Mesenchymal stem cell (in vitro differentiated cells and primary cell): ENCODE measurements around the gene TRPM3.

Experiments used
- DNase-seq: peaks from one replicate; pipeline ENCODE4 v3.0.0-alpha.2; 2013
- H2AFZ ChIP-seq: one replicate; pipeline ENCODE4 v1.6.1; 2013; ENCODE audit warnings: low read depth, mild to moderate bottlenecking, control low read depth, inconsistent platforms, low read length, moderate library complexity
- H2AK5ac ChIP-seq: 2 replicates; pipeline ENCODE4 v1.6.1; 2013; ENCODE audit warnings: low read length, moderate library complexity, mild to moderate bottlenecking, inconsistent platforms; ENCODE audit not compliant: severe bottlenecking
- H2BK120ac ChIP-seq: one replicate; pipeline ENCODE4 v1.6.1; 2013; ENCODE audit warnings: low read depth, mild to moderate bottlenecking, inconsistent platforms, low read length, moderate library complexity
- H2BK12ac ChIP-seq, 2 experiments: one replicate each; pipeline ENCODE4 v1.6.1; 2013; ENCODE audit warnings: inconsistent platforms in 2 of 2, low read length in 2 of 2, mild to moderate bottlenecking in 2 of 2, moderate library complexity in 2 of 2, control low read depth in 1 of 2
- H2BK15ac ChIP-seq: one replicate; pipeline ENCODE4 v1.6.1; 2013; ENCODE audit warnings: mild to moderate bottlenecking, low read depth, inconsistent platforms; ENCODE audit not compliant: poor library complexity, severe bottlenecking
- H2BK5ac ChIP-seq: 2 replicates; pipeline ENCODE4 v1.6.1; 2013; ENCODE audit warnings: low read depth, mild to moderate bottlenecking, low read length, control low read depth, inconsistent platforms; ENCODE audit not compliant: poor library complexity, severe bottlenecking
- H3K14ac ChIP-seq, 2 experiments: one replicate each; pipeline ENCODE4 v1.6.1; 2013; ENCODE audit warnings: inconsistent platforms in 2 of 2, low read length in 2 of 2, control low read depth in 1 of 2, mild to moderate bottlenecking in 1 of 2, moderate library complexity in 1 of 2
- H3K18ac ChIP-seq, 2 experiments: one replicate each; pipeline ENCODE4 v1.6.1; 2013; ENCODE audit warnings: inconsistent platforms in 2 of 2, low read length in 2 of 2, control low read depth in 1 of 2, low read depth in 1 of 2, mild to moderate bottlenecking in 1 of 2
- H3K23ac ChIP-seq, 2 experiments: one replicate each; pipeline ENCODE4 v1.6.1; 2013; ENCODE audit warnings: inconsistent platforms in 2 of 2, low read length in 2 of 2, mild to moderate bottlenecking in 2 of 2, moderate library complexity in 2 of 2, control low read depth in 1 of 2
- H3K27ac ChIP-seq: 2 replicates; pipeline ENCODE4 v1.5.1; 2013; ENCODE audit warnings: mild to moderate bottlenecking, moderate library complexity, low read length, control low read depth, inconsistent platforms; ENCODE audit not compliant: poor library complexity, severe bottlenecking
- H3K27me3 ChIP-seq, 2 experiments: 2 replicates each; pipeline versions ENCODE4 v1.6.1 to v1.7.0; 2013; ENCODE audit warnings: low read length in 2 of 2, mild to moderate bottlenecking in 2 of 2, moderate library complexity in 2 of 2, control low read depth in 1 of 2, inconsistent platforms in 1 of 2; ENCODE audit not compliant: control insufficient read depth in 1 of 2, insufficient read depth in 1 of 2
- H3K36me3 ChIP-seq, 2 experiments: 2 replicates each; pipeline versions ENCODE4 v1.6.1 to v1.7.0; 2013; ENCODE audit warnings: low read length in 2 of 2, control low read depth in 1 of 2, inconsistent platforms in 1 of 2, low read depth in 1 of 2, mild to moderate bottlenecking in 1 of 2; ENCODE audit not compliant: insufficient read depth in 2 of 2, control insufficient read depth in 1 of 2
- H3K4ac ChIP-seq, 2 experiments: one replicate each; pipeline ENCODE4 v1.6.1; 2013; ENCODE audit warnings: inconsistent platforms in 2 of 2, low read length in 2 of 2, mild to moderate bottlenecking in 2 of 2, moderate library complexity in 2 of 2, control low read depth in 1 of 2, low read depth in 1 of 2
- H3K4me1 ChIP-seq: 2 replicates; pipeline ENCODE4 v1.6.1; 2013; ENCODE audit warnings: low read depth, low read length, control low read depth; ENCODE audit not compliant: control insufficient read depth, insufficient read depth
- H3K4me2 ChIP-seq: 2 replicates; pipeline ENCODE4 v1.6.1; 2013; ENCODE audit warnings: low read length, mild to moderate bottlenecking, inconsistent platforms; ENCODE audit not compliant: poor library complexity, severe bottlenecking
- H3K4me3 ChIP-seq, 2 experiments: 2 replicates each; pipeline versions ENCODE4 v1.5.1 to v1.7.0; 2013; ENCODE audit warnings: low read length in 2 of 2, mild to moderate bottlenecking in 2 of 2, control low read depth in 1 of 2, low read depth in 1 of 2; ENCODE audit not compliant: insufficient read depth in 1 of 2
- H3K79me1 ChIP-seq: replicated peaks from 2 replicates; pipeline ENCODE4 v1.6.1; 2013; ENCODE audit warnings: mild to moderate bottlenecking, control low read depth, low read length, inconsistent platforms; ENCODE audit not compliant: poor library complexity, severe bottlenecking
- H3K9ac ChIP-seq: 2 replicates; pipeline ENCODE4 v1.7.0; 2013; ENCODE audit warnings: mild to moderate bottlenecking, low read length, moderate library complexity
- H3K9me3 ChIP-seq: 2 replicates; pipeline ENCODE4 v1.7.0; 2013; ENCODE audit warnings: mild to moderate bottlenecking, low read length; ENCODE audit not compliant: control insufficient read depth
- H4K8ac ChIP-seq: one replicate; pipeline ENCODE4 v1.6.1; 2013; ENCODE audit warnings: inconsistent platforms, mild to moderate bottlenecking, low read length, moderate library complexity
- H4K91ac ChIP-seq: one replicate; pipeline ENCODE4 v1.6.1; 2013; ENCODE audit warnings: mild to moderate bottlenecking, low read length, inconsistent platforms
- WGBS: methylation state at CpG from one replicate; pipeline ENCODE4 v1.1.7; 2013; ENCODE audit warnings: mixed read lengths; 5-methylcytosine and 5-hydroxymethylcytosine counted together

Gene TRPM3

DNA sequence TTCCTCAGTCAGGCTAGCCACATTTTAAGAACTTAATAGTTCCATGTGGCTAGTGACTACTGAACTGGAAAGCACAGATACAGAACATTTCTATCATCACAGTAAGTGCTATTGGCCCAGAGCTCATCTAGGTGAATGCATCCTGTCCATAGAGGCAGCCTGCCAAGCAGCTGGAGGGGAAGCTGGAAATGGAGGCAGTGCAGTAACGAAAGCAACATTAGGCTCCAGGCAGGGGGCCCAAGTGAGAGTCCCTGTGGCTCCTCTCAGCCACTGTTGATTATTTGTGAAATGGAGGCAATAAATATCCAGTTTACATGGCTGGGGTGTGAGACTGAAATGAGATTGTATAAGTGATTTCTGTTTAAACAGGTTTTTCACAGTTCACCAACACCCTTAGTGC lies 479.8 kb downstream of the TRPM3 start:
- H2BK15ac ChIP-seq = no peak overlapping the region
- no peak overlapping the region for H3K27ac ChIP-seq
- H4K8ac ChIP-seq = no peak overlapping the region
- H4K91ac ChIP-seq = no peak overlapping the region
- 25% methylated on average over 1 of the region's 1 CpG for WGBS
- no peaks in the 10 kb centered on the region for H3K36me3 ChIP-seq
- H2BK12ac ChIP-seq = no peak overlapping the region
- H3K4me3 ChIP-seq = no peak overlapping the region
- peaks cover 0 to 11% of the 10 kb centered on the region in 2 experiments for H3K27me3 ChIP-seq
- H3K4me2 ChIP-seq = no peak overlapping the region
- no peak overlapping the region for H3K23ac ChIP-seq
- no peak overlapping the region for H3K4ac ChIP-seq
- no peak overlapping the region for H3K14ac ChIP-seq
- H3K79me1 ChIP-seq = no peaks in the 10 kb centered on the region
- no peak overlapping the region for H2BK120ac ChIP-seq
- no peak overlapping the region for H2AFZ ChIP-seq
- H3K9me3 ChIP-seq = no peaks in the 10 kb centered on the region
- H2BK5ac ChIP-seq = no peak overlapping the region
- no peak for DNase-seq
- H2AK5ac ChIP-seq = no peak overlapping the region
- H3K18ac ChIP-seq = no peak overlapping the region
- no peaks in the 10 kb centered on the region for H3K4me1 ChIP-seq
- no peak overlapping the region for H3K9ac ChIP-seq

DNA sequence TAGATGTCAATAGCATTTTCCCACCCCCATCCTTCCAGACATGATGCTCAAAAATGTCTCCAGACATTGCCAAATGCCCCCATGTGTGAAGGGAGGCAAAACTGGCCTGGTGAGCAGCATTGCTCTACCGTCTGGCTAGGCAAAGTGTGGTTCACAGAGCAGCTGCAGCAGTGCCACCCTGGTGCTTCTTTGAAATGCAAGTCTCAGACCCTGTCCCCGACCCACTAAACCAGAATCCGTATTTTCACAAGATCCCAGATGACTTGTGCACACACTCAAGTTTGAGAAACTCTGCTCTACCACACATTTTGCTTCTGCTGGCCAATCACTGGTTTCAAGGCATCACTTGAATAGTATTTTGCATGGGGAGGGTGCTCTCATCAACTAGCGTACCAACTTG lies 480.4 kb downstream of the TRPM3 start:
- 64% methylated on average over 4 of the region's 4 CpGs for WGBS
- Histone ChIP-seq H3K79me1 (no peaks in the 10 kb centered on the region), H3K4me2 (no peak overlapping the region), H2BK120ac (no peak overlapping the region), H3K23ac (no peak overlapping the region), H3K14ac (no peak overlapping the region), H2AK5ac (no peak overlapping the region), H2BK12ac (no peak overlapping the region), H3K4me1 (no peaks in the 10 kb centered on the region), H3K4me3 (no peak overlapping the region), H2BK5ac (no peak overlapping the region), H3K36me3 (no peaks in the 10 kb centered on the region), H3K9me3 (no peaks in the 10 kb centered on the region), H4K8ac (no peak overlapping the region), H4K91ac (no peak overlapping the region), H3K27me3 (peaks cover 0 to 11% of the 10 kb centered on the region in 2 experiments), H3K27ac (no peak overlapping the region), H3K4ac (no peak overlapping the region), H2AFZ (no peak overlapping the region), H3K18ac (no peak overlapping the region), H2BK15ac (no peak overlapping the region), H3K9ac (no peak overlapping the region)
- no peak for DNase-seq

DNA sequence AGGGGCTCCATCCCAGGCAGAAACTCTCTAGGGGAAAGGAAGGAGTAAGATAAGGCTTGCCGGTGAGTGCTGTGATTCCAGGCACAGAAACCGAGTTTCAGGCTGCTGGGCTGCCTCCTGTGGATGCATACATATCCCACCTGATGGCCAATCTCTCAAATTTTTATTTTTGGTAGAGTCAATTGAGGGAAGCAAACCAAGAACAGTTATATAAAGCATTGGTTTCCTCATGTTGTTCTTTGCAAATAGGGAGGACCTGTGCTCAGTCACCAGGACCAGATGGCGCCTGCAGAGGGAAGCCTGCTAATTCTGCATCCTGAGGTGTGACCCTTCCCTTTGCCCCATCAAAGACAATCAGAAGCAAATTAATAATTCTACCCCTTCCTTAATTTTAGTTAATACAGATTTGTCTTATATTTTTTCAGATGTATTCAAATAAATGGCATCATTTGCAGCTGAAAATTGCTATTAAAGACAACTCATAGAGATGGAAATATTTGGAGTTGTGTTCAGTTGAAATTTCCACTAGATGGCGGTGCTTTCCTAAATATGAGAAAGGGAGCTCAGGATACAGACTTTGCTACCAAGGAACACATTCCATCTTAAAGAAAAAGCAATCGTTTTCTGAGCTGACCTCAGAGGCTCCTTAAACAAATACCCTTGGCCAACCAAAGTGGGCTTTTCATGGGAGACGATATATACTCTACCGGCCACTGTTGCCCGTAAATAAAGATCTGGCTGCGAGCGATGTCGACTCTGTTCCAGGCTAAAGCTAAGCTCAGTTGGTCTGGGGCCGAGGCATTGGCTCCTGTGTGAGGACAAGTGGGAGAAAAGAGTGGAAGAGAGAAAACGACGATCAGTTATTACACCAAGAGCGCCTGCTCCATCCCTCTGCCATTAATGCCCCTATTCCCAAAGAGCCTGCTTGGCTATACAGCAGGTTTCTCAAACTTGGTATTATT lies 481.3 kb downstream of the TRPM3 start:
- Histone ChIP-seq H2BK120ac (no peak overlapping the region), H3K18ac (no peak overlapping the region), H3K27me3 (peaks cover 0 to 11% of the 10 kb centered on the region in 2 experiments), H2AFZ (peak overlapping the region; percentile 34), H3K27ac (no peak overlapping the region), H4K8ac (no peak overlapping the region), H3K4me1 (no peaks in the 10 kb centered on the region), H3K4me2 (no peak overlapping the region), H3K9me3 (no peaks in the 10 kb centered on the region), H3K23ac (no peak overlapping the region), H2BK15ac (no peak overlapping the region), H3K14ac (no peak overlapping the region), H3K79me1 (no peaks in the 10 kb centered on the region), H2AK5ac (no peak overlapping the region), H3K9ac (peak overlapping the region; percentile 59), H2BK5ac (no peak overlapping the region), H3K4ac (no peak overlapping the region), H4K91ac (no peak overlapping the region), H3K36me3 (no peaks in the 10 kb centered on the region), H2BK12ac (no peak overlapping the region), H3K4me3 (no peak overlapping the region)
- 38% methylated on average over 12 of the region's 15 CpGs for WGBS
- DNase-seq = peak; percentile 57

- no peak overlapping the region for H3K4me3 ChIP-seq
- WGBS = 97% methylated on average over 2 of the region's 3 CpGs
- no peak overlapping the region for H2BK12ac ChIP-seq
- H3K4me1 ChIP-seq = no peaks in the 10 kb centered on the region
- no peak overlapping the region for H3K4ac ChIP-seq
- no peaks in the 10 kb centered on the region for H3K79me1 ChIP-seq
- no peak overlapping the region for H2BK5ac ChIP-seq
- no peak overlapping the region for H4K8ac ChIP-seq
- H3K27me3 ChIP-seq = peaks cover 0 to 4% of the 10 kb centered on the region in 2 experiments
- no peak overlapping the region for H4K91ac ChIP-seq
- no peak overlapping the region for H3K14ac ChIP-seq
- H3K27ac ChIP-seq = no peak overlapping the region
- H2AK5ac ChIP-seq = no peak overlapping the region
- H2BK120ac ChIP-seq = no peak overlapping the region
- no peak overlapping the region for H2AFZ ChIP-seq
- no peaks in the 10 kb centered on the region for H3K36me3 ChIP-seq
- no peak overlapping the region for H2BK15ac ChIP-seq
- no peak for DNase-seq
- no peak overlapping the region for H3K9ac ChIP-seq
- no peak overlapping the region for H3K4me2 ChIP-seq
- no peaks in the 10 kb centered on the region for H3K9me3 ChIP-seq
- no peak overlapping the region for H3K23ac ChIP-seq
- no peak overlapping the region for H3K18ac ChIP-seq
These were observed 485.6 kb downstream of the TRPM3 start for GRCh38 chr9:70635790-70636189.
